Stomach (tissue), 4 donors: ENCODE data around the gene ZBTB44.
"Not testable (repeated sequence)": the region's sequence is repeated elsewhere in the genome, so short reads cannot be mapped to it uniquely, and the experiment has no call there.

Source experiments
- CTCF ChIP-seq, 7 experiments: fragments of 450-650 bp in 4 of 7; fragments of 200-600 bp in 3 of 7; sonication (generic) in 3 of 7; IDR thresholded peaks; one replicate each; pipeline ENCODE4 v1.5.1; 2016 to 2019; ENCODE audit warnings: antibody characterized with exemption in 7 of 7, control low read depth in 2 of 7, mild to moderate bottlenecking in 1 of 7
- POLR2A ChIP-seq, 4 donors: fragments of 450-650 bp; IDR thresholded peaks; one replicate each; pipeline ENCODE4 v1.6.1; 2016; ENCODE audit warnings: antibody characterized with exemption in 4 of 4, control low read depth in 2 of 4, mild to moderate bottlenecking in 1 of 4, moderate library complexity in 1 of 4

DNA sequence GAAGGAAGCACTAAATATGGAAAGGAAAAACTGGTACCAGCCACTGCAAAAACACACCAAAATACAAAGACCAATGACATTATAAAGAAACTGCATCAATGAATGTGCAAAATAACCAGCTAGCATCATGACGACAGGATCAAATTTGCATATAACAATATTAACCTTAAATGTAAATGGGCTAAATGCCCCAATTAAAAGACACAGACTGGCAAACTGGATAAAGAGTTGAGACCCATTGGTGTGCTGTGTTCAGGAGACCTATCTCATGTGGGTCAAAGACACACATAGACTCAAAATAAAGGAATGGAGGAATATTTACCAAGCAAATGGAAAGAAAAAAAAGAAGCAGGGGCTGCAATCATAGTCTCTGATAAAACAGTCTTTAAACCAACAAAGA lies 63.0 kb downstream of the ZBTB44 start:
- TF ChIP-seq CTCF, POLR2A (IDR thresholded peaks at IDR 0.05): not testable (repeated sequence)
